GM18511 (cell line): Measurements from ENCODE around the gene PLCL1.

Experiments used
- ATAC-seq: cut with Tn5 transposase; IDR thresholded peaks from one replicate; pipeline ENCODE4 v1.9.1; 2021; ENCODE audit warnings: mild to moderate bottlenecking, moderate library complexity; ENCODE audit not compliant: unreplicated experiment

PLCL1 gene

GRCh38 chr2:197947219-197947757, 142.9 kb downstream of the PLCL1 start:
- no peak for ATAC-seq

GRCh38 chr2:197949224-197949623, 144.8 kb downstream of the PLCL1 start:
- no peak for ATAC-seq

GRCh38 chr2:197950006-197950405, 145.6 kb downstream of the PLCL1 start:
- no peak for ATAC-seq

GRCh38 chr2:197950724-197951123, 146.3 kb downstream of the PLCL1 start:
- ATAC-seq = no peak

- no peak for ATAC-seq
Observed at GRCh38 chr2:197952540-197953202, 148.3 kb downstream of the PLCL1 start.

- no peak for ATAC-seq
Observed at GRCh38 chr2:197954328-197954727, 149.9 kb downstream of the PLCL1 start.

- no peak for ATAC-seq
Observed at GRCh38 chr2:197958592-197959150, 154.3 kb downstream of the PLCL1 start.

GRCh38 chr2:197959383-197959782, 155.0 kb downstream of the PLCL1 start:
- no peak for ATAC-seq

- ATAC-seq = no peak
Observed at GRCh38 chr2:197960786-197961185, 156.4 kb downstream of the PLCL1 start.

- no peak for ATAC-seq
Observed at GRCh38 chr2:197964720-197965119, 160.3 kb downstream of the PLCL1 start.

- no peak for ATAC-seq
Observed at GRCh38 chr2:197965756-197966155, 161.4 kb downstream of the PLCL1 start.

- no peak for ATAC-seq
Observed at GRCh38 chr2:197969391-197969893, 165.0 kb downstream of the PLCL1 start.

- ATAC-seq = no peak
Observed at GRCh38 chr2:197972061-197972460, 167.7 kb downstream of the PLCL1 start.

GRCh38 chr2:197972587-197972986, 168.2 kb downstream of the PLCL1 start:
- ATAC-seq = no peak

- ATAC-seq = no peak
Observed at GRCh38 chr2:197973772-197974171, 169.4 kb downstream of the PLCL1 start.

GRCh38 chr2:197975931-197976519, 171.6 kb downstream of the PLCL1 start:
- ATAC-seq = no peak

GRCh38 chr2:197978971-197979370, 174.6 kb downstream of the PLCL1 start:
- no peak for ATAC-seq

- ATAC-seq = no peak
Observed at GRCh38 chr2:197982565-197982964, 178.2 kb downstream of the PLCL1 start.

GRCh38 chr2:197985029-197985638, 180.7 kb downstream of the PLCL1 start:
- ATAC-seq = no peak

GRCh38 chr2:197986977-197987376, 182.6 kb downstream of the PLCL1 start:
- no peak for ATAC-seq

GRCh38 chr2:197990356-197990755, 186.0 kb downstream of the PLCL1 start:
- ATAC-seq = no peak
